NCI-H345 treated with DMSO at 0.1 percent for 48 hours (cell line): ENCODE measurements around the gene SLC16A10.
"Not testable (repeated sequence)": the region's sequence is repeated elsewhere in the genome, so short reads cannot be mapped to it uniquely, and the experiment has no call there.

ENCODE experiments used
- DNase-seq: peaks from one replicate; lab custom pipeline; 2025; ENCODE audit not compliant: unreplicated experiment; lab: John Stamatoyannopoulos, UW

The SLC16A10 gene

DNA sequence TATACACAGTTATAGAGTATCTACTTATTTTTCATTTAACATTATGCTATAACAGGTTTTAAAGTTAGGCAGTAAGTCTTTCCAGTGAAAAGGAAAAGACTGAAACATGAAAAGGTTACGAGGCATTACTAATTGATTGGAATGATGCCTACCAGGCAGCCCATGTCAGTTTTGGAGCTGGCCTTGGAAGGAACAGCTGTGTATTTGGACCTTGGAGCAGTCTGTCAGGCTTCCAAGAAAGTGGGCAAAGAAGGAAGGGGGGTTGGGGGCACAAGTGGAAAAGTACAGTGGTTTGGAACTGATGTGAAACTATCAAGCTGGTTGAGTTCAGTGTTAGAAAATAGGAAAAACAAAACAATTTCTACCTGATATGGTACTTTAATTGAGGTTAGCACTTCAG is 41.7 kb downstream of the SLC16A10 start:
- DNase-seq = no peak

GRCh38 chr6:111131018-111131417 is 43.7 kb downstream of the SLC16A10 start:
- DNase-seq = not testable (repeated sequence)

DNA sequence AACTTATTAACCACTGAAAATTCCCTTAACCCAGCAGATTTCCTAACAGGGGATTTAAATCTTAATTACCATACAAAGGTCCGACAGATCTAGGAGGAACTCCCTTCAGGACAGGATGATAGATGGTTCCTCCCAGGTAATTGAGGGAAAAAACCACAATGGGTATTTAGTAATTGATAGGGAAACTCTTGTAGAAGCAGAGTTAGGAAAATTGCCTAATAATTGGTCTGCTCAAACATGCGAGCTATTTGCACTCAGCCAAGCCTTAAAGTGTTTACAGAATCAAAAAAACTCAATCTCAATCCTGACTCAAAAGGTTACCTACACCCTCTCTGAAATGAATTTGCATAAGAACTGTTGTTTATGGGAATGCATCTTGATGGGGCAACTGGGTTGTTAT is 45.4 kb downstream of the SLC16A10 start:
- not testable (repeated sequence) for DNase-seq

GRCh38 chr6:111134236-111134869 is 47.0 kb downstream of the SLC16A10 start:
- not testable (repeated sequence) for DNase-seq

- not testable (repeated sequence) for DNase-seq
Observed at GRCh38 chr6:111137489-111138093, 50.3 kb downstream of the SLC16A10 start.

DNA sequence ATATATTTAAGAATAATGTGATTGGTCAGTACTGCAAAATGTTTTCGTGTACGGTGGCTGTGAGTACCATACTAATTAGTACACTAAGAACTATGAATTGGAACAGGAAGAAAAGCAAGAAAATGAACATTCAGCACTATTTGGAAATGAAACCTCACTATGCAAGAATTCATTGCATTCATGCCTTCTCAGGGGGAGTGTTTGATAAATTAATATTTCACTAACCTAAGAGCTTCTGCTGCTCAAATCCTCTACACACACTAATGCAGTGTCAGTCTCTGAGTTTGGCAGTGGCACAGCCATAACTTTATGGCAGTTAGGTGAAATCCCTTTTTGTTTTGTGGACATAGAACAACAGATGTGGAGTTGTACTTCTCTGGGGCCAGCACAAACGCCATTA is 60.1 kb downstream of the SLC16A10 start:
- no peak for DNase-seq

DNA sequence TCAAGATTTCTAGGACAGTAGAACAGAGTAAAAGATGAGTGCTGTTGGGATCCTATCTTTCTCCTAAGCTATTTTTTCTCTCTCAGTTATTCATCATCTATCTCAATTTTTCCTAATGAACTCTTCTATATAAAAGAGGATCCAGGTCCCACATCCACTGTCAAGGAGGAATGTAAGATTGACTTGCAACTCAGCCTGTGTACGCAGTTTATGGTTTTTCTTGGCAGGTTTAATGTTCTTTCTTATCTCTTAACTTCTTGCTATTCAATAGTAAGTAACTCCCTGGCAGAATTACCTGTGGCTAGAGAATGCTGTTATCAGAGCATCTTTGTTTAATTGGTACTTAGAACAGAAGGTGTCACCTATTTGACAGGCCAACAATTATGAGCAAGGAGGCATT is 60.8 kb downstream of the SLC16A10 start:
- no peak for DNase-seq

GRCh38 chr6:111150577-111150976 is 63.3 kb downstream of the SLC16A10 start:
- no peak for DNase-seq

GRCh38 chr6:111154981-111155380 is 67.7 kb downstream of the SLC16A10 start:
- DNase-seq = no peak

DNA sequence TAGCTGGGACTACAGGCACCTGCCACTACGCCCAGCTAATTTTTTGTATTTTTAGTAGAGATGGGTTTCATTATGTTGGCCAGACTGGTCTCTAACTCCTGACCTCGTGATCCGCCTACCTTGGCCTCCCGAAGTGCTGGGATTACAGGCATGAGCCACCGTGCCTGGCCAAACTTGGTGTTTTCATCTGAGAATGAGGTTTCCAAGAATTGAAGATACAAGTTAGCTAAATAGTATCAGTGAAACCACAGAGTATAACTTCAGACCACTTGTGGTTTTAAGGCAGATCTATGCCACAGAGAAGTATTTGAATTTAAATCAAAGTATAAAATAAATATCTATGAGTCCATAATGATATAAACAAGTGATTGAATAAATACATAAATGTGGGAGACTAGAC is 70.1 kb downstream of the SLC16A10 start:
- DNase-seq = no peak

- DNase-seq = no peak
Observed at GRCh38 chr6:111159633-111160032, 72.3 kb downstream of the SLC16A10 start.

GRCh38 chr6:111161650-111162049 is 74.3 kb downstream of the SLC16A10 start:
- no peak for DNase-seq

DNA sequence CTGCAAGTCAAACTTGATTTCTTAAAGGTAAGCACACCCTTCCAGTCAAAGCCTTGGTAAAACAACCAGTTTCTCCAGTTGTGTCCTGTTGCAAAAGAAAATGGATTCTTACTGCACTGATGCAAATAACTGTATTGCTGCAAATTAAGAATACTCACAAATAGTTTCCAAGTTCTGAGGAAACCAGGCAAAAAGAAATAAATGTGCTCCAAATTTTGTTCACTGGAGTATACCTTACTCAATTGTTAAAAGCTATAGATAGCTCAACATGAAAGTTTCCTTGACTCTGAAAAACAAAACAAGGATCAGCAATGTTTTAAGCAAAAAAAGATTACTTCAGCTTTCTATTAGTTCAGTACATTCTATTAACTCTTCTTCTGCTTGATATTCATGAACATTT is 75.2 kb downstream of the SLC16A10 start:
- no peak for DNase-seq

DNA sequence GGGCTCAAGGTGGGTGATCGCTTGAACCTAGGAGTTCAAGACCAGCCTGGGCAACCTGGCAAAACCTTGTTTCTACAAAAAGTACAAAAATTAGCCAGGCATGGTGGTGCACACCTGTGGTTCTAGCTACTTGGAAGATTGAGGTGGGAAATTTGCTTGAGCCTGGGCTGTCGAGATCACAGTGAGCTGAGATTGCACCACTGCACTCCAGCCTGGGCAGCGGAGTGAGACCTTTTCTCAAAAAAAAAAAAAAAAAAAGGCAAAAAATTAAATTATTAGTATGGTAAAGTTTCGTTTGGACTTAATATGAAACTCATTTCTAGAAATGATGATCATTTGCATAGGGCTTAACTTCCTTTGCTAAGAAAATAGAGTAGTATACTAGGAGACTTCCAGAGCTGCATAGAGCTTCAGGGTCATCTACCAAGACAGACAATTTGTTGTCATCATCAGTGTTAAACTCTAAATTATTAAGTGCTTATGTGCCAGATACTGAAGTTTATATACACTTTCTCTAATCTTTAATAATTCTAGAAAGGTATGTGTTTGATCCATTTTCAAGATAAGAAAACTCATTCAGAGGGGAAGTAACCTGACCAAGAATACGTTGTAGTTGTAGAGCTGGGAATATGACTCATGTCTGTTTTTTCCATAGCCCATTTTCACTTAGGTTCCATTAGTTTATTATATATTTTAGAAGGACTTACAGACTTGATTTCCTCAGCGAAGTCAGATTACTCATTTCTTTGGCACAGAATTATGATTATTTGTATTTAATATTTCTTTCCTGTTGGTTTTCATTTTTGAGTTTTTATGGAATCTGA is 84.5 kb downstream of the SLC16A10 start:
- DNase-seq = no peak

DNA sequence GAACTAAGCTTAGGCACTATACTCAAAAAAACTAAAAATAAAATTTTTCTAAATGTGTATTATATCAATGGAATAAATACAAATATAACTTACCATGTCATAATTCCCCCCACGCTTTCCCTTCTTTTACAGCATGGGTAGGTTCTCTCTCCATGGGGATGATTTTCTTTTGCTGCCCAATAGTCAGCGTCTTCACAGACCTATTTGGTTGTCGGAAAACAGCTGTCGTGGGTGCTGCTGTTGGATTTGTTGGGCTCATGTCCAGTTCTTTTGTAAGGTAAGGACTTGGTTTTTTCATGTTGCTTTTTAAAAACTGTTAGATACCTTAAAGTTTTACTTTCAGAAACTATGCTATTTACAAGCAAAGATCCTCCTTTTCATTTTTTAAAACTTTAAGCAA is 85.3 kb downstream of the SLC16A10 start:
- no peak for DNase-seq

DNA sequence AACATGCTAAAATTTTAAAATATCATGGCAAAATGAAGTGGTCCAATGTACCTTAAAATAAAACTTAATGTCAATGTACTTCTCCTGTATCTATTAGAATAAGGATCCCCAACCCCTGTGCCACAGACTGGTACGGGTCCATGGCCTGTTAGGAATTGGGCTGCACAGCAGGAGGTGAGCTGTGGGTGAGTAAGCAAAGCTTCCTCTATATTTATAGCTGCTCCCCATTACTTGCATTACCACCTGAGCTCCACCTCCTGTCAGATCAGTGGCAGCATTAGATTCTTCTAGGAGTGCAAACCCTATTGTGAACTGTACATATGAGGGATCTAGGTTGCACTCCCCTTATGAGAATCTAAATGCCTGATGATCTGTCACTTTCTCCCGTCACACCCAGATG is 86.0 kb downstream of the SLC16A10 start:
- no peak for DNase-seq

DNA sequence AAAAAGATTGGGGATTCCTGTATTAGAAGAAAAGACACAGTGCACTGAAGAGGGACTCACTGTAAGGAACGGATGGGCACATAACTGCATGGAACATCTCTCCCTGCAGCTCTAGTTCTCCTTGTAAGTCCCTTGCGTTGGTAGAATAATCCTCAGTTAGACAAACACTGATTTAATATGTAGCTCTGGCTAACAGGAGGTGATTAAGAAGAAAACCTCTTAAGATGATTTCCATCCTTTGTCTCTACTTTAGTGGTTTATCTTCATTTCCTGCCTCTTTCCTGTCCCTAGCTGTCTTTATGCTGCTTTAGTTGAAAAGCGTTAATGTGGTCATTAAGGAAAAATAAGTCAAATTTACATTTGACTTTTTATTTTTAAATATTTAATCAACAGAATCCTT is 86.6 kb downstream of the SLC16A10 start:
- no peak for DNase-seq

DNA sequence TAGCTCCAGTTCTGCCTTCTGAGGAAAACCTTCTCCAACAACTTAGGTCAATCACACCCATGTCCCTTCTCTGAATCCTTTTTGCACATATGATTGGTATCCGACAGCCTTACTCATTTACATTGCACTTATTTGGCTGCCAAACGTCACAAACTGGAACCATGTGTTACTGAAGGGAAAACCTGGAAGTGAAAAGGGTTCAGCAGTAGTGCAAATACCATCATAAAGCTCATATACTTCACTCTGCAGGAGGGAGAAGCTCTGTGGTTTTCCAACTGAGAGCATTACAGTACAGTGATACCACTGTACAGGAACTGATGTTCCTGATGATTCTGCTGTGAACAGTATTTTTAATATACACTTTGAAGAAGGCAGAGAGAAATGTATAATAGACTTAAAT is 87.8 kb downstream of the SLC16A10 start:
- no peak for DNase-seq

DNA sequence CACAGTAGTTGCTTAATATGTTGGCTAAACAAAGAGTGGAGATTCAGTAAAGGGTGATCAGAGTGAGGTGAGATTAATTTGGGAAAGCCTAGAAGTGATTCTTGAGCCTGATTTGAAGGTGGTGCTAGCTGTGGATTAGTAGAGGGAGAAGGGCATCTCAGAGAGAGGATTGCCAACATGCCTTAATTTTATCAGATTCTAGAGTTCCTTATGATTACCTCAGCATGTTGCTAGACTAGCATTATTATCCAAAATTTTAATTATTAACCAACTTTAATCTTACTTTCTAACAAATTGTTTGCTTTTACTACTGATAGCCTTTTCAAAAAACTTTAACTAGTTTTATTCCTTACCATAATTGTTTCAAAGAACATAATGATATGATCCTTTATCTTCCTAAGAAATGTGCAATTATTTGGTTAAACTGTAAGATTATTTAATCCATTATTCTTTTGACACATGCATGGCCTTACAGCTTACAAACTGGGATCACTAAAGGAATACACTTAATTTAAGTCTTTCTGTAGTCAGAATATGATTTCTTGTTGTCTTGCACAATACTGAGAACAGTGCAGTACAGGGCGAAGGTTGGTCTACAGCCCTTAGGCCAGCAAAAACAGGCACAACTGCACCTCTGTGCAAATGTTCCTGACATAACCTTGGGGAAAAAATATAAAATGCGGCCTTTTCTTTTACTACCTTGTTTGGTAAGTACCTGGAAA is 88.9 kb downstream of the SLC16A10 start:
- no peak for DNase-seq

DNA sequence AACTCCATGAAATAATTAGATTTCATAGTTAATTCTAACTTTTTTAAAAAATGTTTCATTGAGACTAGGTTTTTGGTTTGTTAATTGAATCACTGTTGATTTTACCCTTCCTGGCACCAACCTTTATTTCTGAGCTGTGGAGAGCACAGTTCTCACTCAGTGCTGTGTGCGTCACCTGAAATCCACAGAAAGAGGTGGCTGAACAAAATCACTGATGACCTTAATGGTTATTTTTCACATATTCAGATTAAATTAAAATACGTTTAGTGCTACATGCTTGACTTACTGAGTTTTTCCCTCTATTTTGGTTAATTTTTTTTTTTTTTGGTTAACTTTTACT is 89.4 kb downstream of the SLC16A10 start:
- no peak for DNase-seq

GRCh38 chr6:111177131-111177530 is 89.8 kb downstream of the SLC16A10 start:
- no peak for DNase-seq
